OCI-LY1 (cell line): ENCODE measurements around the gene SIRPG.

Experiments used
- EZH2 ChIP-seq: fragments of 200-600 bp; sonication (generic), shearing (Covaris generic); IDR thresholded peaks from 2 replicates; pipeline ENCODE4 v1.8.0; 2017; ENCODE audit warnings: borderline replicate concordance, mixed run types, mild to moderate bottlenecking, antibody characterized with exemption, low read length, moderate library complexity, mixed read lengths
- TF ChIP-seq, protein P1 (sequence below): fragments of 200-600 bp; sonication (generic), shearing (Covaris generic); IDR thresholded peaks from 2 replicates; pipeline ENCODE4 v1.5.1; 2017; ENCODE audit warnings: mild to moderate bottlenecking, antibody characterized with exemption, low read length, moderate library complexity, mixed read lengths

DNA sequence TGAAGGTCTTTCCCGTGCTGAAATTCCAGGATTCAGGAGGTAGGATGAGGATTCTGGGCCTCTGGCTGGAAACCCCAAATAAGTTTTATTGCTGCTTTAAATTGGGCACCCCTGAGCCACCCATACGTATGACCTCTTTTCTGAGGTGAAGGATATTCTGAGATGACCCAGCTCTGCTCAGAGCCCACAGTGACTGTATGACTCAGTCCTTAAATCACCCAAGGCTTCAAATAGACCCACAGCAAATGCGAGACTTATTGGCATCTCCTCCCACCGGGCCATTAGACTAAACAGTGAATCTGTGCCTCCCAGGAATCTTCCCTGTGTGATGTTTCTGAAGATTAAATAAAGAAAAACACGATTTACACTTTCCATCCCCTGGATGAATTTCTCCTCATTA lies 9.5 kb downstream of the SIRPG start:
- TF ChIP-seq, protein P1, sequence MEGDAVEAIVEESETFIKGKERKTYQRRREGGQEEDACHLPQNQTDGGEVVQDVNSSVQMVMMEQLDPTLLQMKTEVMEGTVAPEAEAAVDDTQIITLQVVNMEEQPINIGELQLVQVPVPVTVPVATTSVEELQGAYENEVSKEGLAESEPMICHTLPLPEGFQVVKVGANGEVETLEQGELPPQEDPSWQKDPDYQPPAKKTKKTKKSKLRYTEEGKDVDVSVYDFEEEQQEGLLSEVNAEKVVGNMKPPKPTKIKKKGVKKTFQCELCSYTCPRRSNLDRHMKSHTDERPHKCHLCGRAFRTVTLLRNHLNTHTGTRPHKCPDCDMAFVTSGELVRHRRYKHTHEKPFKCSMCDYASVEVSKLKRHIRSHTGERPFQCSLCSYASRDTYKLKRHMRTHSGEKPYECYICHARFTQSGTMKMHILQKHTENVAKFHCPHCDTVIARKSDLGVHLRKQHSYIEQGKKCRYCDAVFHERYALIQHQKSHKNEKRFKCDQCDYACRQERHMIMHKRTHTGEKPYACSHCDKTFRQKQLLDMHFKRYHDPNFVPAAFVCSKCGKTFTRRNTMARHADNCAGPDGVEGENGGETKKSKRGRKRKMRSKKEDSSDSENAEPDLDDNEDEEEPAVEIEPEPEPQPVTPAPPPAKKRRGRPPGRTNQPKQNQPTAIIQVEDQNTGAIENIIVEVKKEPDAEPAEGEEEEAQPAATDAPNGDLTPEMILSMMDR = no peak
- no peak for TF ChIP-seq EZH2
